ENCODE measurements around the gene CMPK2. TPM values are rescaled to one million over a fixed set of nuclear protein-coding genes. Genes with fewer than 3 reads are reported as not detected.

CMPK2 gene
- total and polyA plus RNA-seq, 9 of the 15 experiments (the other 6 are each of a cell fraction or from before 2014, with no cell fraction given), result 2.6 to 10.5 (median 5.0) TPM

DNA sequence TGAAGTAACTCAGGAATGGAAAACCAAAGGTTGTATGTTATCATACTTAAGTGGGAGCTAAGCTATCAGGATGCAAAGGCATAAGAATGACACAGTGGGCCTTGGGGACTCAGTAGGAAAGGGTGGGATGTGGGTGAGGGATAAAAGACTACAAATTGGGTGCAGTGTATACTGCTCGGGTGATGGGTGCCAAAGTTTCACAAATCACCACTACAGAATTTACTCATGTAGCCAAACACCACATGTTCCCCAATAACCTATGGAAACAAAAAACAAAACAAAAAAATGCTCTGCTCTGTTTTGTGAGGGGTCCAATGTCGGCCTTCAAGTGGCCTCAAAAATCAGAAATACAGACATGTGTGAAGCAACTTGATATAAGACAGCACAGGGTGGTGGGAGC, 42.6 kb upstream of the CMPK2 start:
- no TSS peak for BruUV-seq (replicated peaks)
- Histone ChIP-seq H4K20me1 (replicated peaks; ENCODE audit: control insufficient read depth, insufficient read depth, low read length) (no peaks in the 10 kb centered on the region), H3K4me2 (ENCODE audit: insufficient read depth, low read length) (no peak overlapping the region), H3K79me2 (ENCODE audit: control insufficient read depth, insufficient read depth, low read length) (no peaks in the 10 kb centered on the region), H3K9ac (ENCODE audit: insufficient read depth in 1 of 2, low read depth in 2 of 2, low read length in 2 of 2) (no peak overlapping the region), H3K4me3 (no peak overlapping the region), H3K9me3 (replicated peaks; ENCODE audit: control insufficient read depth, insufficient read depth, low read depth, low read length) (no peaks in the 10 kb centered on the region), H3K36me3 (ENCODE audit: control insufficient read depth, insufficient read depth, low read length) (no peaks in the 10 kb centered on the region), H3K27ac (ENCODE audit: extremely low read depth, low read depth, low read length) (no peak overlapping the region), H3K9me1 (ENCODE audit: control insufficient read depth, insufficient read depth, low read length) (no peaks in the 10 kb centered on the region), H3K27me3 (ENCODE audit: control insufficient read depth in 2 of 2, insufficient read depth in 2 of 2, low read length in 2 of 2) (0 out of 5 replicates have a peak, but pooled peaks cover 0 to 4% of the 10 kb centered on the region in 2 experiments), H3K4me1 (replicated peaks in 1 of 2; ENCODE audit: control insufficient read depth in 2 of 2, insufficient read depth in 2 of 2, low read length in 2 of 2) (peaks cover 8 to 21% of the 10 kb centered on the region in 2 experiments; a peak in 4 of 5 replicates), H2AFZ (ENCODE audit: low read depth, low read length) (no peak overlapping the region)
- FAIRE-seq (no peak), DNase-seq (ENCODE audit: extremely low read depth in 1 of 4, low spot score in 3 of 4) (no peak), ATAC-seq (no peak)
- 88% methylated on average over 2 of the region's 2 CpGs for WGBS (ENCODE audit: insufficient coverage, low coverage, missing lambda C conversion rate)
- TF ChIP-seq HNRNPLL (IDR thresholded peaks at IDR 0.05; ENCODE audit: low read depth, low read length, poor library complexity, severe bottlenecking) (no peak), GABPA (tag; conservative IDR thresholded peaks at IDR 0.05; ENCODE audit: low read depth) (no peak), ZNF253 (CRISPR knock-in tag; conservative IDR thresholded peaks at IDR 0.05) (no peak), KLF6 (CRISPR knock-in tag; IDR thresholded peaks at IDR 0.05; ENCODE audit: borderline replicate concordance) (no peak)
- TF ChIP-seq, protein P1, sequence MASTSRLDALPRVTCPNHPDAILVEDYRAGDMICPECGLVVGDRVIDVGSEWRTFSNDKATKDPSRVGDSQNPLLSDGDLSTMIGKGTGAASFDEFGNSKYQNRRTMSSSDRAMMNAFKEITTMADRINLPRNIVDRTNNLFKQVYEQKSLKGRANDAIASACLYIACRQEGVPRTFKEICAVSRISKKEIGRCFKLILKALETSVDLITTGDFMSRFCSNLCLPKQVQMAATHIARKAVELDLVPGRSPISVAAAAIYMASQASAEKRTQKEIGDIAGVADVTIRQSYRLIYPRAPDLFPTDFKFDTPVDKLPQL (IDR thresholded peaks at IDR 0.05; ENCODE audit: extremely low read depth, insufficient read length), result no peak
- intact Hi-C loops (cut with micrococcal nuclease) (no loop called here), in situ Hi-C loops (cut with MboI) (no loop called here)
- POLR2A ChIA-PET, result interaction anchor here (1.2 kb wide), 1 partner anchor 61 kb away, joined by 3 read pairs; no protein-coding TSS in a partner anchor
- CTCF ChIA-PET (ENCODE audit: low intra/inter-chr PET ratio), result no interaction called here

Data from K562 (cell line).